Activated CD8-positive, alpha-beta memory T cell treated with anti-CD3 and anti-CD28 coated beads, Interleukin-2, amount 50 U/mL, for 48 hours (primary cell): ENCODE data around the gene DOCK10.

Experiments
- DNase-seq: peaks from one replicate; pipeline ENCODE4 v3.0.0-alpha.2; 2020

Gene DOCK10

DNA sequence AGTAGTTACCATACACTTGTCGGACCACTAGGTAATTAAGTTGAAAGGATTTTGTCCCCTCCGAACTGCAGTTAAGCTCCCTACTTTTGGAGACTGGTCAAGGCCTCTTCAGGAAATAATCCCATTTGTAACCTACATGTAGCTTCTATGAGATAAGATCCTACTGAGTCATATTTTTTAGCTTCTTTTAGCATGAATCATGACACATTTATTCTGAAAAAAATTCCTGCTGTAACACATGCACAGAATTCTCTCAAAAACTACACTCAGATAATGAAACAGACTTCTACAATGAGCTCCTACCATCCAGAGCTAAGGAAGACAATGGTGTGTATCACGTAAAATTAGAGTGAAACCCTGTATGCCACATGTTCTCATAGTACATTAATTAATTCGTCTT lies 225.5 kb downstream of the DOCK10 start:
- DNase-seq = no peak

DNA sequence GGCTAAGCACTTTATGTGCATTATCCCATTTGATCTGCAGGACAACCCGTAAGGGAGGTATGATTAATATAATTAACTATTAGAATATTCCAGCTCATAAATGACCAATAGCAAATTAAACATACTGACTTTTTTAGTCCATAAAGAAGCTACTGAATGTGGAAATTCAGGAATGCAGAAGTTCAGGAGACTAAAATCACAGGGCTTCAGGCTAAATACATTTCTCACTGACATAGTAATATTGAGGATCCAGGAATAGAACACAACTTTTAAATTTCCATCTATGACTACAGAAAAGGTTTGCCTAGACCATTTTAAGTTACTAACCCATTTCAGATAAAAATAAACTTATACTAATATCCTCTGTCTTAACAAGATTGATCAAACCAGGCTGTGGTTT lies 228.7 kb downstream of the DOCK10 start:
- no peak for DNase-seq

DNA sequence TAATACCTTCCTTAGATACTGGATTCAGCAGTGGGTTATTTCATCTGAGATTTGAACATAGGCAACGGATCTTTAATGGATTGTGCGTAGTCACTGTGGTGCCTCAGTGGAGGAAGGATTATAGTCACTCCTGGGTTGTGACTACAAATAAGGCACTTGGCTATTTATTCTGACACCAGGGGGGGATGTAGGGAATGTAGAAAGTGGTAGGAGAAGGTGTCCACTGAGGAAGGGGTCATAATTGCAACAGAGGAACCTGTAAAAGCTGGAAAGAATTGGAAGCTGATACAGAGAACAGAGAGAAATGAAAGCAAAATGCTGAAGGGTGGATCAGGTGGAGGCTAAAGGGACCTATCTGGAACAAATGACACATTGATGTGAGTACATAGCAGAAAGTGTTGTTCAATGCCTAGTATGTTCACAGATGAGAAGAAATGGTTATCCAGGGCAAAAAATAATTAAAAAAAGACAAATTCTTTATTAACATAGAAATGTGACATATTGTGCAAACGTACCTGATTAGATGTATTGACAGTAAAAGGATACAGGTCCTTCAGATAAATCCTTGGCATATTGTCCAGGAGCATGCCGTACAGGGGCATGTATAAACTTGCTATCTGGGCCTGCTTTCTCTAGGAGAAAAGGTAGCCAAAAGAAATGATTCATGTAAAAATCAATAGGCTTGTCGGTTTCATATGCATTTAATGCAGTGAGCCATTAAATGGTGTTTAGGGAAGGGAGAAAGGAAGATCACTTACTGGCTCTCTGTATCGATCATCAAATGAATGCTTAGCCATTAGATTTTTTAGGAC lies 234.9 kb downstream of the DOCK10 start:
- DNase-seq = no peak

DNA sequence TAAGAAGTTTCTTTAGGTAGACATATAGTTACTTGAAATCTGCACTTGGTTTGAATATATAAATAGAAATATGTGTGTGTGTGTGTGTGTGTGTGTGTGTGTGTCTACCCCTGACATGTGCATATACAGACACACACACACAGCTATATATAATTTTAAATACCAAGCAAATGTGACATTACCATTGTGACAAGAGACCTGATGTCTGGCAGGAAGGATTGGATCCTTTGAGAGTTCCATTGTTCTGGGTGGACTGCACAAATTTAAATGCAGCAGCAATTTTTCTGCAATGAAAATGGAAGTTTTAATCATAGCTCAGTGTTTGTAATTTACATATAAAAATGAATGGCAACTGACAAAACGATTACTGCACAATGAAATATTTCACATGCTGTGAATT lies 238.3 kb downstream of the DOCK10 start:
- no peak for DNase-seq

DNA sequence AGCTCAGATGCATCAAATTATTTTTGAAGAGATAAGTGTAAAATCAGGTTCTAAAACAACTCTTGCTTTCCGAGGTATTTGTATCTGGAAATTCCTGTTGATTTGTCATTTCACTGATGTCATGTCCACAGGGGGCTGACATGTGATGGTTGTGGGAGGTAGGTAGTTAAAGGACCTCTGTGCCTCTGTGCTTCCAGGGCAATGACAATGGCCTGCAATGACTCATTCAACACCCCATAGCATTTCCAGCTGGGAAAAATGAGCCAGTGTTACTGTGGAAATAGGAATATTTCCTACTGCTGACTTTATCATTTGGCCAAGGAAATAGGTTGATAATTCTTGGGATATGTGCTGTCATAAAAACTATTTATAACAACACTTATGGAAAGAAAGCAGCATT lies 239.9 kb downstream of the DOCK10 start:
- no peak for DNase-seq

DNA sequence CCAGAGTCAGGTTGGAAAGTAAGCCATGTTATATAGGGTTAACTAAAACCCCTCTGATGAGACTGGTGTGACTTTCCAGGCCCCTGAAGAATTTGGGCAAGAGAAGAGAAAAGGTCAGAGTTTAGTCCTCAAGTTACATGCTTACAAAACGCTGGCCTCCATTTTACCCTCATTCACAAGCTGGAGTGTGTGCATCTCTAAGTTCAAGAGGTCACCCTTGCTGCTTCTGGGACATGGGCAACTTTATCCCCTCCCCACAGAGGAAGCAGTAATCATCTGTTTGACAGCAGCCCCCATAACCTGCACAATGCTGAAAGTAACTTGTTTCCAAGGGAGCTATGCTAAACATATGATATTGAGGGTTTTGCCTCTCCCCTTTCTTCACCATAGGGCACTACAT lies 240.9 kb downstream of the DOCK10 start:
- DNase-seq = no peak

DNA sequence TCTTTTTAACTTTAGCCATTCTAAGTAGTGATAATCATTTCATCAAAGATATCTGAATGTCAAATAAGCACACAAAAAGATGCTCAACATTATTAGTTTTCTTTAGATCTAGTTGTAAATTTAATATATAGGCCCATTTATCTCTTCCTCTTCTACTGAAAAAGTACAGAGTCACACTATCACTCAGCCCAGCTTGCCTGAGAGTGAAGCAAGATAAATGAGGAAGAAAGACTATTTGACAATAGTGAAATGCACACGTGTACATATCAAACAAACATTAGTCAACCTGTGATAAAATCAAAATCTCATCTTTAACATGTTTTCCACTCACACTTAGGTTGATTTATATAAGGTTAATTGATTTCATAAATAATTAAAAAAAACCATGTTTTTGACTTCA lies 242.6 kb downstream of the DOCK10 start:
- DNase-seq = no peak

DNA sequence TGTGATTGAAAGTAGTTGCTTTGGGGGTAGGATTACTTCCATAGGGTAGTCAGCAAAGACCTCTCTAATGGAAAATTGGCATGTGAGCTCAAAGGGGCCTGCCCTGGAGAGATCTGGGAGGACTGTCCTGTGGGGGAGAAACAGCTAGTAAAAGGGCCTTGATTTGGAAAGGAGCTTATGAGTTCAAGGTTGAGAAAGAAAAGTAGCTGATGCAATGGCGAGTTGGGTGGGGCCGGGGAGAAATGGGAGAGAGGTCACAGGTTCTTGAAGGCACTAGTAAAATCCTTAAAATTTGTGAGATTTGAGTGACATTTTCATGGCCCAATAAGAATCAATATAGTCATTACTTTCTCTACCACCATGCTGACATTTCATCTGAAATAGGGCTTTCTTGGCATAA lies 244.1 kb downstream of the DOCK10 start:
- DNase-seq = no peak

DNA sequence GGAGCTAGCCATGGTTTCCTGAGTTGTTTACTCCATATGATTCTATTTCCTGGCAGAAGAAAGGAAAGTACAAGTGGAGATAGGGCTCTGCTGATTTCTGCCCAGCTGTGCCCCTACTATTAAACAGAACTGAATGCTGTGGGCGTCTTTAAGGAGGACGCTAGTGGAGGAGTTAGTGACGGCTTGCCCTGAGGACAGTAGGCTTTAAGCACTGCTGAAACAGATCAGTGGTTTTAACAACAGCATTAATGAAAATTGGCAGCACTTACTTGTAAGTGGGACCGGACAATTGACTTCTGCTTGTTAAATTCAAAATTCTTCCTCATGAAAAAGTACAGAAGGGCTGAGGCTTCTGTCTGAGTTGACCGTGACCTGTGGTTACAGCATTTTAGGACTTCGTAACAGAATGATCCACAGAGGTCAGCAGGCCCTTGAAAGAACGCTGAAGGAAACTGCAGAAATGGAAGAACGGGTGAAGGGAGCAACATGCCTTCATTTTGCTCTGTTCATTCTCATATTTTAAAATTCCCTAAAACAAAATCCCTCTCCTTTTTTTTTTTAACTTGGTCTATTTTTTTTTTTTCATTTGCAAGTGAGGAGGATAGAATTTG lies 245.5 kb downstream of the DOCK10 start:
- no peak for DNase-seq

DNA sequence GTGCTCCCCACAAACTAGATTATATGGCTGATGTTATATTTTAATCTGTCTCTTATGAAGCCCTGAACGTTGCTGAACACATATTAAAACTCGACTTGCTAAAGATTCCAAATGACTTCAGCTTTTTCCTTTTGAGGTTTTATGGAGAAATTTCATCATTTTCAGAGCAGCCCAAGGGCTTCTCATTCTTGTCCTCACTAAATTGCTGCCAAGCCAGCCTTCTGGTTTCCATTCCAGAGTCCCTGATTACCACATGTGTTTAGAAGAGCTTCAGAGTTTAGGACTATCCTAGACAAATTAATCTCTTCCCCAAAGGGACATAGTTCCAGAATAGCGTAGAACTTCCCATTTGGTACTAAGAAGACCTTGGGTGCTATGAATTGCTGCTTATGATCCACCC lies 248.3 kb downstream of the DOCK10 start:
- no peak for DNase-seq

DNA sequence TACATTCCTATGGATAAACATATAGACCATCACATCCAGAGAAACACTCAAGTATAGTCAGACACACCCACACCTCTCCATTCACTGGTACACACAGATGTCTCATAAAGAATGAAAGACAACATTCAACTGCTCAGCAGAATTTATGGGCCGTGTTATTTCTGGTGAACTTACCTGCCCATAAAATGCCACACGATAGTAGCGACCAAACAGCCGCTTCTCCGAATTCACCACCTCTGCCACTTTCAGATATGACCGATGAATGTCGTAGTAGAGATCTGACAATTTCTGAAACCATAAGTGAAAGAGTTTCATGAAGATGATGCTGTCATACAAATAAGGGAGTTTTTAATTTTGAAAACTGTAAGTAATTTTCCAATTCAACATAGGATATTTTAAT lies 255.4 kb downstream of the DOCK10 start:
- no peak for DNase-seq

DNA sequence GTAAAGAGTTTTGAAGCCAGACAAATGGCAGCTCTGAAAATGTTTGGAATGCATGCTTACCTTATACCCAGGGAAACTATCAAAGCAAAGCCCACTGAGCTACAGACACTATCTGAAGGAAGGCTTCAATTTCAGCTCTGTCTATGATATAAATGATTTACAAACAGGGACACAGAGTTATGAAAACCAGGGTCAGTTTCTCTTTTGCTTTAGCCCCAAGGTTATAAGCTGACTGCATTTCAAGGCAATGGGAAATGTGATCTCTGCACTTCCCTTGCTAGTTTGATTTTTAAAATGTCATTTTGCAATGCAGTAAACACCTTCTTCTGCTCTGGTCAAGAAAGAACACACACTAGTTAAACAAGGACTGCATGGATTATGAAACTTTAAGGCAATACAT lies 260.9 kb downstream of the DOCK10 start:
- no peak for DNase-seq

DNA sequence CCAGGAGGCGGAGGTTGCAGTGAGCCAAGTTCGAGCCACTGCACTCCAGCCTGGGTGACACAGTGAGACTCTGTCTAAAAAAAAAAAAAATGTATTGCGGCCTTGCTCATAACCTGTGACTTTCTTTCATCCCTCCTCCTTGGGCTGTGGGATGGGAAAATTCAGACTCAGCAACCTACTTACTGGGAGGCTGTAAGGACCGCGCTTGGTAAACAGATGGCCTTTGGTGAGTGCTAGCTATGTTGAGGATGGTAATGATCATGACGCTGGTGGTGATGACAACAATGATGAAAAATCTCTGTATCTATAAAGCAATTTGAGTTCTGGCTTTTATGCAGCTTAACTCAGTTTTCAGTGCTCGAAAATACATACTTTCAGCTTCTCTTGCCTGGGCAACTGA lies 261.4 kb downstream of the DOCK10 start:
- no peak for DNase-seq

DNA sequence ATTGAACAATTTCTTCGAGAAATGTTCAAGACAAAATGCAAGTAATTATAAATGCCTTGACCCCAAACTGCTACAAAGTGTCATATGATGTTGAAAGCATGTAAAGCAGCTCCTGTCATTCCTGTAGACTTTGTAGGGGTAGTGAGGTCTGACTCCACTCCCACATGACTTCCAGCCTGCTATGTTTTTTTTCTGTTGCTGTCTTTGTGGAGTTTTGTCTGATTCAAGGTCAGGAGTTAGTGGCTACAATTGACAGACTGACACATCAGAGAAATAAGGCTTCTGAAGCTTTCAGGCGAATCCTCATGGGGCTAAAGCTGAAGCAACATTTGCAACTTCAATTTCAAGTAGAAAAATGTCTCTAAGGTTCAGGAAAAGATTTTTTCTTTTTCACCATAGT lies 262.2 kb downstream of the DOCK10 start:
- DNase-seq = no peak

DNA sequence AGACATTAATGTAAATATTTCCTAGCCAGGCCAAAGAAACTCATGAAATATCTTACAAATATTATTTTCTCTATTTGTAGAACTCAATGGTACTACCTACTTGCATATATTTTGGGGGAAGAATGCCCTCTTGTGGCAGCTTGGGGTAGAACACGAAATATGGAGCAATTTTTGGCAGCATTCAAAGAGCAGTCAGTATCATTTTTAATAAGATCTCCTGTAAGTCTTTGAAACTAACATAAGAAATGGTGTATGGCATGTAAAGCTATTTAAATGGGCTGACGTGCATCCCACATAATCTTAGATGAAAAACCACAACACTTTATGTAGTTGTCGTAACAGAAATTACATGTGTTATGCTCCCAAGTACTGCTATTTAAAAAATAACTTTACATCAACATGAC lies 263.8 kb downstream of the DOCK10 start:
- DNase-seq = peak; percentile 70

DNA sequence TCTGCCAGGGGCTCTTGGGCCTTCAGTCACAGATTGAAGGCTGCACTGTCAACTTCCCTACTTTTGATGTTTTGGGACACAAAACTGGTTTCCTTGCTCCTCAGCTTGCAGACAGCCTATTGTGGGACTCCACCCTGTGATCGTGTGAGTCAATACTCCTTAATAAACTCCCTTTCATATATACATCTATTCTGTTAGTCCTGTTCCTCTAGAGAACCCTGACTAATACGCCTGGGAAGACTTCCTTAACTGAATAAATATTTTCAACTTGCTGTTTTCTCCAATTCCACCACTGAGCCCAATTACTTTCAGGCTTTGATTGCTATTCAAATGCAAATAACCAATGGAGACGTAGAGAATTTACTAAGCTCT lies 264.7 kb downstream of the DOCK10 start:
- DNase-seq = no peak

DNA sequence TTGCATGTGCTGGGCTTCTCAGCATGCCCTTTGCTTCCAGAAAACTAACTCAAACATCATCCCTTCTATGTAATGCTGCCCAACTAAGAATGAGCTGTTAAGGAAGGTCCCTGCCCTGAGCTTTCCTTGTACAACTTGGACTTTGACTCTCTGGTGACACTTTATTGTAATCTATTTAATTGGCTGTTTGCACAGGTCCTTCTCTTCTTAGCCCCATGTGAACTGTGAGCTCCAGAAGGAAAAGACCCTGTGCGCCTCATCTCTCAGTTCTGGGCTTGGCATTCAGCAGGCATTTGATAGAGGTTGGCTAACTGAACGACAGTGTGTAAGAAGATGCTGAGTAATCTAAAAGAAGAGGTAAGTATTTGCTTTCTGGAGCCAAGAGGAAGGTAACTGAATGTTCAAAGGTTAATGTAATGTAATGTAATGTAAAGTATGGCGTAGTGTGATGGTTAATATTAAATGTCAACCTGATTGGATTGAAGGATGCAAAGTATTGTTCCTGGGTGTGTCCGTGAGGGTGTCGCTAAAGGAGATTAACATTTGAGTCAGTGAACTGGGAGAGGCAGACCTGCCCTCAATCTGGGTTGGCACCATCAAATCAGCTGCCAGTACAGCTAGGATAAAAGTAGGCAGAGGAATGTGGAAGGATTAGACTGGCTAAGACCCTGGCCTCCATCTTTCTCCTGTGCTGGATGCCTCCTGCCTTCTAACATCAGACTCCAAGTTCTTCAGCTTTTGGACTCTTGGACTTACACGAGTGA lies 265.3 kb downstream of the DOCK10 start:
- DNase-seq = no peak

DNA sequence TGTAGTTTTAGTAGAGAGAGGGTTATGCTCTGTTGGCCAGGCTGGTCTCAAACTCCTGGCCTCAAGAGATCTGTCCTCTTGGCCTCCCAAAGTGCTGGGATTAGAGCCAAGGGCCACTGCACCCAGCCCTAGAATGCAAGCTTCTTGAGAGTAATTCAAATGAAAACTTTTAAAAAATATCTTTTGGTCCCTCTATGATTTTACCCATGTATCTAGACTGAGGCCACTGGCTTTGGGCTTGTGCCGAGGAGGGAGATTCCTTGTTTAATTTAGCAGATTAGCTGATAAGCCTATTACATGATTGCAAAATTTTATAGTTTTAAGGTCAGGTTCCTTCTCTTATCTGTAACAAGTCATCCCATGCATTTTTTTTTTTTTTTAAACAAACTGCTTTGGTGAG lies 266.6 kb downstream of the DOCK10 start:
- no peak for DNase-seq

DNA sequence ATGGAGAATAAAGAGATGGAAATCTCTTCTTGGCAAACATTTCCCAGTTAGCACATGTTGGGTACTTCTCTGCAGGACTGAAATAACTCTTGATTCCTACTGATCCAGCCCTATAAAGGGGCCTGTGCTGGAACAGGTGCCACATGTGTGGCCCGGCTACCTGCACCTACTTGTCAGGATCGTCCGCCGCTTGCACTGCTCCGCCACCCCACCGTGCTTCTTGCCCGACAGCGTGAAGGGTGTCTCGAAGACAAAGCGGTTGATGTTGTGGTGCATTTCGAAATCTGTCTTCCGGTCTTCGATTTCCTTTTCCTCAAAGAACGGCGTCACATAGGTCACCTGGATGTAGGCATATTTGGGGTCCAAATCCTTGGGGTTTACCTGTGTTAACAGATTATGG lies 267.5 kb downstream of the DOCK10 start:
- no peak for DNase-seq

DNA sequence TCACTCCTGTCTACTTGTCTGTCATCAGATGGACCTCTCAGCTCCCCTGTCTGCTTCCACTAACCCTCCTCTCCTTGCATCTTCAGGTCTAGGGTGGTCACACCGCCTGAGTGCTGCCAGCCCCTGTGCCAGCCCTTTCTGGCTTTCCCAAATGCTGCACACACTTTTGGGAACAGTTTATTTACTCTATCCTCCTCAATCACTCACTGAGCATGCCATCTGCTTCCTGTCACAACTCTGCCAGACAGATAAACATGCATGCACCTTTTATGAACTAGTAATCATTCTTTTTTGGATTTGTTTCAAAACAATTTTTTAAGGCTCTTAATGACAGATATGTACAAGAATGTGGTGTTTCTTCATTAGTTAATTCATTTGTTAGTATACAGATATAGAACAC lies 269.8 kb downstream of the DOCK10 start:
- no peak for DNase-seq

DNA sequence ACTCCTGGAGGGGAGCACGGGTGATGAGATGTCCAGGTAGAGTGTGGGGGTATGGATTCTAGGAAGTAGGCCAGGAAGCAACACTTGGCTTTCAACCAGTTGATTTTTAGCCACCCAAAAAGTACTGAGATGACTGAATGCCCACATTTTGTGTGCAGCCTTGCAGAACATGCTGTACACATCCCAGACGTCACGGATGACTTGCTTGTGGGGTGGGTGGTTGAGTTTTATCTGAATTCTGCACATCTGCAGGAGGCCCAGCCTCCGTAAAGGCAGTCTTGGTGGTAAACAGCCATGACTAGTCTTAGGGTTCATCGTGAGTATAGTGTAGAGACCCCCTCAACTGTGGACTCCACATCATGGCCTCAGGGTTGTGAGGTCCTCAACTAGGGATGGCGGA lies 272.8 kb downstream of the DOCK10 start:
- no peak for DNase-seq

DNA sequence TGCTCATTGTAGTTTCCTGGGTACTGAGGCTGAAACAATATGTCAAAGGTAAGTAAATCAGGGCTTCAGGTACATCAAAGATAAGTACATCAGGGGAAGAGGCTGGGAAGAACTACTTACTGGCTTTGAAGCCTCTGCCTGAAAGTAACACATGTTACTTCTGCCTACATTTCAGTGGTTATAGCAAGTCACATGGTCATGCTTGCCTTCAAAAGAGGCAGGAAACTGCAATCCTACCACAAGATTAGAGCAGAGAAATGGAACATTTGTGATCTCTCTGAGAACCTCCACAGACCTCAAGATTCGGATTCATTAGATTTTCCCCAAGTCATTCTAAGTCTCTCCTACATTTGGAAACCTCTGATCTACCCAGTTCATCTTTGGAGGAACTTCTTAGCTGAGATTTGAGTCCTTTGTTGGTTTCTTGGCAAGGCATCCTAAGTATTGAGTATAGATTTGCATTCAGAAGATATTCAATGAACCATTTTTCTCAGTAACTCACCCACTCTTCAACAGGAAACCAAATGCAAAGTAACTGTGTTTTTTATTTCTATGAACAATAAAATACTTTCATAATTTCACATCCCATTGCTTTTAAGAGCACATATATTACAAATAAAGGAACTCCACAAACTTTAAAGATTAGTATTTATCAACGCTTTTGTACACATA lies 277.6 kb downstream of the DOCK10 start:
- DNase-seq = no peak

DNA sequence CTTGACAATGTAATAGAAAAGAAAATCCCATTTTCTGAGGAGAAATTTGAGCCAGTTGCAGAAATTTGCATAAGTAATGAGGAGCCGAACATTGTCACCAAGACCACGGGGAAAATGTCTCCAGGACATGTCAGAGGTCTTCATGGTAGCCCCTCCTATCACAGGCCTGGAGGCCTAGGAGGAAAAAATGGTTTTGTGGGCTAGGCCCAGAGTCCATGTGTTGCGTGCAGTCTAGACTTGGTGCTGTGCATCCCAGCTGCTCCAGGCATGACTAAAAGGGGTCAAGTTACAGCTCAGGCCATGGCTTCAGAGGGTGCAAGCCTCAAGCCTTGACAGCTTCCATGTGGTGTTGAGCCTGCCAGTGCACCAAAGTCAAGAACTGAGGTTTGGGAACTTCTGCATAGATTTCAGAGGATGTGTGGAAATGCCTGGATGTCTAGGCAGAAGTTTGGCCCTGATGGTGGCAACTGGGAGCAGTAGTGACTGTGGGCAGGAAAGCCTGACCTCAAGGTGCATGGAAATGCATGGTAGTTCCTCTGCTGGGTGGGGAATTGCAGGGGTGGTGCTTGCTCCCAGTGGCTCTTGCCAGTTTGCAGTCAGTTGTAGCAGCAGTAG lies 284.2 kb downstream of the DOCK10 start:
- DNase-seq = no peak
